Smooth muscle cell (in vitro differentiated cells): Measurements from ENCODE around the gene NXPE3. TPM values are rescaled to one million over a fixed set of nuclear protein-coding genes. Genes with fewer than 3 reads are reported as not detected.

Experiments
- DNase-seq: peaks from one replicate; lab custom pipeline; 2025; ENCODE audit not compliant: unreplicated experiment; lab: John Stamatoyannopoulos, UW
- H2AFZ ChIP-seq: fragments of 200-600 bp; sonication (generic); 2 replicates; pipeline ENCODE4 v1.6.0; 2016; ENCODE audit warnings: antibody characterized with exemption, low read depth, mild to moderate bottlenecking
- H3F3A ChIP-seq: fragments of 200-600 bp; sonication (generic); 2 replicates; pipeline ENCODE4 v1.6.0; 2017; ENCODE audit warnings: antibody characterized with exemption, low read depth
- H3K27ac ChIP-seq: fragments of 200-600 bp; sonication (generic); 2 replicates; pipeline ENCODE4 v1.5.1; 2016; ENCODE audit warnings: low read depth, mild to moderate bottlenecking
- H3K27me3 ChIP-seq: fragments of 200-600 bp; sonication (generic); 2 replicates; pipeline ENCODE4 v1.6.1; 2016; ENCODE audit warnings: low read depth, mild to moderate bottlenecking
- H3K36me3 ChIP-seq: fragments of 200-600 bp; sonication (generic); 2 replicates; pipeline ENCODE4 v1.5.1; 2016; ENCODE audit warnings: low read depth
- H3K4me1 ChIP-seq: fragments of 200-600 bp; sonication (generic); 2 replicates; pipeline ENCODE4 v1.5.1; 2016; ENCODE audit warnings: low read depth
- H3K4me2 ChIP-seq: fragments of 200-600 bp; sonication (generic); 2 replicates; pipeline ENCODE4 v1.6.0; 2016; ENCODE audit warnings: mild to moderate bottlenecking
- H3K4me3 ChIP-seq: fragments of 200-600 bp; sonication (generic); 2 replicates; pipeline ENCODE4 v1.5.1; 2016; ENCODE audit warnings: mild to moderate bottlenecking
- H3K79me2 ChIP-seq: fragments of 200-600 bp; sonication (generic); 2 replicates; pipeline ENCODE4 v1.6.0; 2016; ENCODE audit warnings: low read depth, mild to moderate bottlenecking
- H3K9ac ChIP-seq: fragments of 200-600 bp; sonication (generic); 2 replicates; pipeline ENCODE4 v1.6.0; 2016; ENCODE audit warnings: low read depth
- H3K9me3 ChIP-seq: fragments of 200-600 bp; sonication (generic); replicated peaks from 2 replicates; pipeline ENCODE4 v1.5.1; 2016; ENCODE audit warnings: low read depth
- H4K20me1 ChIP-seq: fragments of 200-600 bp; sonication (generic); 2 replicates; pipeline ENCODE4 v1.6.0; 2016; ENCODE audit warnings: low read depth
- CTCF ChIP-seq: fragments of 200-600 bp; sonication (generic); IDR thresholded peaks from 2 replicates; pipeline ENCODE4 v1.5.1; 2017; ENCODE audit warnings: borderline replicate concordance, mild to moderate bottlenecking, antibody characterized with exemption; ENCODE audit not compliant: insufficient read depth, poor library complexity, severe bottlenecking
- WGBS: methylation state at CpG from one replicate; pipeline ENCODE4 v1.1.7; 2016; ENCODE audit warnings: low lambda C conversion rate; 5-methylcytosine and 5-hydroxymethylcytosine counted together
- polyA plus RNA-seq: library from polyadenylated mRNA; unstranded; fragments of >200 nt; fragmentation: Nextera tagmentation; extraction: Ambion mirVana; gene quantifications from 2 replicates; pipeline ENCODE4 v1.2.1, GENCODE V29; 2016
- total RNA-seq: library from RNA; depleted of rRNA; stranded (reverse); fragments of >200 nt; gene quantifications from 2 replicates; pipeline ENCODE4 v1.2.3, GENCODE V29; 2014

The NXPE3 gene
- total and polyA plus RNA-seq, 2 experiments from 2014 or later: 7.0 to 8.6 TPM

- no peak overlapping the region for H3K4me3 ChIP-seq
- H3K9ac ChIP-seq: no peak overlapping the region
- WGBS: 92% methylated on average over 2 of the region's 2 CpGs
- no peaks in the 10 kb centered on the region for H3K27me3 ChIP-seq
- H3F3A ChIP-seq: peaks cover 10% of the 10 kb centered on the region
- H3K36me3 ChIP-seq: no peaks in the 10 kb centered on the region
- peaks cover 9% of the 10 kb centered on the region for H3K79me2 ChIP-seq
- H2AFZ ChIP-seq: no peak overlapping the region
- TF ChIP-seq CTCF: no peak
- DNase-seq: no peak
- H3K27ac ChIP-seq: no peak overlapping the region
- no peaks in the 10 kb centered on the region for H4K20me1 ChIP-seq
- no peaks in the 10 kb centered on the region for H3K9me3 ChIP-seq
- H3K4me1 ChIP-seq: no peaks in the 10 kb centered on the region
- no peak overlapping the region for H3K4me2 ChIP-seq
Measured at GRCh38 chr3:101811875-101812274, 32.9 kb downstream of the NXPE3 start.

DNA sequence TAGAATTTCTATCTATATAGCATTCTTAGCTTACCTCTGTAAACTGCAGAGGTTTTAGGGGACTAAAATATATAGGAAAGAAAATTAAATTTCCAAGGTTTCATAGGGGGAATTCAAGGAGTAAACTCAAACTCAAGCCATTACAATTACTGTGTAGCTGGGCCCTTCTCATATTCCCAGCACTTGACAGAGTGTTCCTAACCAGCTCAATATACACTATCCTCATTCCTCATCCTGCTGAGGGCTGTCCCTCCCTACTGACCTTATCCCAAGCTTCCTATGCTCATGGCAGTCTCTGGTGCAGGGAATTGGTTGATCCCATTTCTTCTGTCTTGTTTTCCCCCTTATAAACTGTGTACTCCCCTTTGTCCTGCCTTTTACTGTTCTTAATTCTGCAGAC lies 33.9 kb downstream of the NXPE3 start:
- H3F3A ChIP-seq: peaks cover 7% of the 10 kb centered on the region
- H3K4me1 ChIP-seq: no peaks in the 10 kb centered on the region
- H3K79me2 ChIP-seq: peaks cover 9% of the 10 kb centered on the region
- no peak overlapping the region for H2AFZ ChIP-seq
- H4K20me1 ChIP-seq: no peaks in the 10 kb centered on the region
- no peak overlapping the region for H3K27ac ChIP-seq
- H3K4me2 ChIP-seq: no peak overlapping the region
- H3K9me3 ChIP-seq: no peaks in the 10 kb centered on the region
- H3K4me3 ChIP-seq: no peak overlapping the region
- H3K27me3 ChIP-seq: no peaks in the 10 kb centered on the region
- TF ChIP-seq CTCF: no peak
- no peak for DNase-seq
- no peak overlapping the region for H3K9ac ChIP-seq
- H3K36me3 ChIP-seq: no peaks in the 10 kb centered on the region

DNA sequence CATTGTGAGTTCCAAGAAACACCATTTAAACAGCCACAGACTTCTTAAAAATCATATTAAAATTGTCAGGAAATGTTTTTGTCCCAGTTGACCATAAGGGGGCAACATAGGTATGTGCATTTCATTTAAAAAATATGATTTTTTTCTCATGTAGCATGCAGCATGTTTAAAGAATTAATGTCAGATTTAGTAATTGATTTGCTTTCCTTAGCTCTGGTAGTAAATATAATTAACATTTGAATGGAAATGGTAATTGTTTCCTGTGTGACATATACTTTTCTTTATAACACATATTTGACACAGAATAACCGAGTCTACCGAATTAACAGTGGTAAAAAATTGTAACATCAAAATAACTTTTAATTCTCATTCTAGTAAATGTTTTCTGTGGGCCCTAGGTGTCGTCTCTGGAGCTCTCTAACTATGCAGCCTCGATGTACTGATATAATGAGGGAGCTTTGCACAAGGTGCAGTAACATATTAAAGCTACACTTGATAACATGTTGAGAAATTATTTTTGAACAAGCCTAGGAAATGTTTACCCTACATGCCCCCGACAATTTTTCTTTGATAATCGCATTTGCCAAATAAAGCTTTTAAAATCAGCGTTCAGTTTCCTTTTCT lies 34.9 kb downstream of the NXPE3 start:
- no peak for DNase-seq
- Histone ChIP-seq H3K4me2 (no peak overlapping the region), H3K4me3 (peak overlapping the region; percentile 4), H3K79me2 (peaks cover 9% of the 10 kb centered on the region), H2AFZ (no peak overlapping the region), H3K9me3 (no peaks in the 10 kb centered on the region), H3K9ac (no peak overlapping the region), H3K27ac (no peak overlapping the region), H3F3A (peaks cover 6% of the 10 kb centered on the region), H4K20me1 (no peaks in the 10 kb centered on the region), H3K27me3 (no peaks in the 10 kb centered on the region), H3K4me1 (no peaks in the 10 kb centered on the region), H3K36me3 (no peaks in the 10 kb centered on the region)
- WGBS: 89% methylated on average over 7 of the region's 7 CpGs
- peak; percentile 68 for TF ChIP-seq CTCF

GRCh38 chr3:101814835-101815234 lies 35.8 kb downstream of the NXPE3 start:
- H3K4me1 ChIP-seq: no peaks in the 10 kb centered on the region
- H3K27me3 ChIP-seq: no peaks in the 10 kb centered on the region
- no peaks in the 10 kb centered on the region for H3K36me3 ChIP-seq
- no peaks in the 10 kb centered on the region for H3K9me3 ChIP-seq
- WGBS: 79% methylated on average over 3 of the region's 3 CpGs
- H3K27ac ChIP-seq: no peak overlapping the region
- H4K20me1 ChIP-seq: no peaks in the 10 kb centered on the region
- no peak overlapping the region for H3K4me3 ChIP-seq
- H3K4me2 ChIP-seq: no peak overlapping the region
- no peak overlapping the region for H2AFZ ChIP-seq
- H3K9ac ChIP-seq: no peak overlapping the region
- H3K79me2 ChIP-seq: peaks cover 9% of the 10 kb centered on the region
- DNase-seq: no peak
- TF ChIP-seq CTCF: no peak
- peaks cover 6% of the 10 kb centered on the region for H3F3A ChIP-seq
